ENCODE measurements around the gene PPP1R12A.

GRCh38 chr12:79959484-79959883 is 24.6 kb upstream of the PPP1R12A start:
- TF ChIP-seq CTCF (IDR thresholded peaks at IDR 0.05; ENCODE audit: insufficient read depth, low read length) (no peak), POLR2AphosphoS5 (IDR thresholded peaks at IDR 0.05; ENCODE audit: low read depth) (no peak), GABPA (IDR thresholded peaks at IDR 0.05; ENCODE audit: low read depth) (no peak), REST (IDR thresholded peaks at IDR 0.05; ENCODE audit: insufficient replicate concordance, low read depth) (no peak), SPI1 (IDR thresholded peaks at IDR 0.05; ENCODE audit: borderline replicate concordance, low read depth) (no peak)

Data from HL-60 (cell line).